ENCODE measurements around the gene AGBL1. TPM values are rescaled to one million over a fixed set of nuclear protein-coding genes. Genes with fewer than 3 reads are reported as not detected.

The AGBL1 gene
- total RNA-seq, 1 experiment from 2014 or later: not detected

- H4K91ac ChIP-seq (ENCODE audit: insufficient read length, low read depth, low read length): no peak overlapping the region
- H2BK120ac ChIP-seq (ENCODE audit: low read depth, low read length, poor library complexity, severe bottlenecking): no peak overlapping the region
- no peaks in the 10 kb centered on the region for H3K27me3 ChIP-seq (ENCODE audit: insufficient read depth, low read length)
- no peaks in the 10 kb centered on the region; the same call in 1 of the 2 replicates for H3K27me3 Mint-ChIP-seq (ENCODE audit: low read depth)
- H3K23ac ChIP-seq (ENCODE audit: insufficient read length, low read depth, low read length): no peak overlapping the region
- peaks cover 0 to 2% of the 10 kb centered on the region in 2 experiments; a peak in 2 of 5 replicates for H3K9me3 Mint-ChIP-seq
- H2AFZ ChIP-seq (ENCODE audit: low read length): no peak overlapping the region
- H3K18ac ChIP-seq (ENCODE audit: insufficient read length, low read depth, low read length): no peak overlapping the region
- H3K36me3 Mint-ChIP-seq (ENCODE audit: insufficient read depth in 1 of 3, low read depth in 3 of 3): 0 out of 7 replicates have a peak, but pooled peaks cover 0 to 2% (median 0%) of the 10 kb centered on the region in 3 experiments
- no peaks in the 10 kb centered on the region for H3K79me2 ChIP-seq (ENCODE audit: insufficient read depth, low read length)
- no peak overlapping the region; a peak in 1 of 7 replicates for H3K27ac Mint-ChIP-seq
- no peak overlapping the region for H2BK5ac ChIP-seq (ENCODE audit: insufficient read length, low read length)
- no peak overlapping the region for H3K14ac ChIP-seq (ENCODE audit: insufficient read depth, low read length)
- H3K4me2 ChIP-seq (ENCODE audit: insufficient read depth, insufficient read length, low read length): no peak overlapping the region
- H3K27ac ChIP-seq (ENCODE audit: insufficient read length, low read depth, low read length): no peak overlapping the region
- no peaks in the 10 kb centered on the region for H4K20me1 ChIP-seq (ENCODE audit: control insufficient read depth, insufficient read depth, insufficient read length)
- peaks cover 0 to 4% of the 10 kb centered on the region in 2 experiments; a peak in 1 of 4 replicates for H3K4me1 Mint-ChIP-seq
- H4K8ac ChIP-seq (replicated peaks; ENCODE audit: insufficient read length, low read depth, low read length): no peak overlapping the region
- no peak overlapping the region for H4K5ac ChIP-seq (ENCODE audit: insufficient read length, low read depth, low read length)
- no peak for DNase-seq
- H3K9me3 ChIP-seq (ENCODE audit: control insufficient read depth, low read depth, low read length): no peaks in the 10 kb centered on the region
- no peak overlapping the region for H3K56ac ChIP-seq (ENCODE audit: insufficient read length, low read depth, low read length)
- no peak overlapping the region for H2BK12ac ChIP-seq (ENCODE audit: insufficient read length, low read depth, low read length)
- no peak overlapping the region for H3K9ac ChIP-seq (ENCODE audit: extremely low read depth, insufficient read length, low read length)
- no peaks in the 10 kb centered on the region for H3K4me1 ChIP-seq (ENCODE audit: insufficient read depth, low read length)
- H3K79me1 ChIP-seq (ENCODE audit: insufficient read depth, low read depth, low read length, poor library complexity, severe bottlenecking): no peaks in the 10 kb centered on the region
- no peak overlapping the region for H3K4me3 Mint-ChIP-seq
- H3K23me2 ChIP-seq (ENCODE audit: insufficient read length, low read depth, low read length, poor library complexity, severe bottlenecking): no peaks in the 10 kb centered on the region
- no peak overlapping the region for H3K4ac ChIP-seq (ENCODE audit: low read depth, low read length)
- H2BK15ac ChIP-seq (ENCODE audit: low read depth, low read length): no peak overlapping the region
- no peak for TF ChIP-seq CTCF (conservative IDR thresholded peaks at IDR 0.05)
- WGBS (ENCODE audit: extremely low coverage, insufficient read length, low lambda C conversion rate): no CpG with 5 or more reads among the region's 3 CpGs
- no peak overlapping the region for H2BK20ac ChIP-seq (ENCODE audit: low read depth, low read length, poor library complexity, severe bottlenecking)
- H2AK5ac ChIP-seq (ENCODE audit: insufficient read length, low read length): no peak overlapping the region
- H3T11ph ChIP-seq (ENCODE audit: low read length): no peak overlapping the region
These were observed 59.1 kb downstream of the AGBL1 start for GRCh38 chr15:86138798-86139197.

Measured in H9 (cell line).